IgD-negative memory B cell (primary cell): ENCODE measurements around the gene NTMT2. TPM values are rescaled to one million over a fixed set of nuclear protein-coding genes. Genes with fewer than 3 reads are reported as not detected.

Experiments
- H3K27ac Mint-ChIP-seq, 3 donors: one replicate each; pipeline ENCODE4 v1.8.0; 2020 to 2022; ENCODE audit warnings: mild to moderate bottlenecking in 3 of 3, mixed read lengths in 3 of 3, moderate library complexity in 1 of 3
- H3K27me3 Mint-ChIP-seq: one replicate; pipeline ENCODE4 v1.8.0; 2021; ENCODE audit warnings: mixed read lengths
- H3K36me3 Mint-ChIP-seq: one replicate; pipeline ENCODE4 v1.8.0; 2020; ENCODE audit warnings: mild to moderate bottlenecking, mixed read lengths
- H3K4me1 Mint-ChIP-seq, 3 donors: one replicate each; pipeline ENCODE4 v1.8.0; 2020 to 2022; ENCODE audit warnings: mixed read lengths in 3 of 3, mild to moderate bottlenecking in 1 of 3
- H3K4me3 Mint-ChIP-seq, 4 donors: one replicate each; pipeline ENCODE4 v1.8.0; 2020 to 2022; ENCODE audit warnings: mild to moderate bottlenecking in 4 of 4, mixed read lengths in 4 of 4, moderate library complexity in 3 of 4
- H3K9me3 Mint-ChIP-seq, 3 donors: one replicate each; pipeline ENCODE4 v1.8.0; 2020 to 2021; ENCODE audit warnings: mixed read lengths in 3 of 3, mild to moderate bottlenecking in 1 of 3
- polyA plus RNA-seq: library from polyadenylated mRNA; unstranded; fragments of 300-500 nt; fragmentation: Illumina TruSeq; gene quantifications from one replicate; pipeline ENCODE4 v1.2.3, GENCODE V29; 2021

The NTMT2 gene
- polyA plus RNA-seq, 1 donor from 2014 or later: not detected

GRCh38 chr1:170210142-170210541 is 64.4 kb downstream of the NTMT2 start:
- Mint-ChIP-seq H3K36me3 (peaks cover 1% of the 10 kb centered on the region), H3K4me1 (no peaks in the 10 kb centered on the region), H3K9me3 (peaks cover 2 to 8% (median 4%) of the 10 kb centered on the region in 3 donors), H3K27ac (no peak overlapping the region), H3K27me3 (peaks cover 10% of the 10 kb centered on the region), H3K4me3 (no peak overlapping the region)

- H3K4me1 Mint-ChIP-seq: no peaks in the 10 kb centered on the region
- no peak overlapping the region for H3K27ac Mint-ChIP-seq
- H3K4me3 Mint-ChIP-seq: no peak overlapping the region
- peaks cover 0 to 2% (median 0%) of the 10 kb centered on the region in 3 donors for H3K9me3 Mint-ChIP-seq
- H3K36me3 Mint-ChIP-seq: peaks cover 1% of the 10 kb centered on the region
- H3K27me3 Mint-ChIP-seq: peaks cover 9% of the 10 kb centered on the region
Measured at GRCh38 chr1:170213596-170213995, 67.8 kb downstream of the NTMT2 start.

GRCh38 chr1:170214117-170215032 is 68.6 kb downstream of the NTMT2 start:
- H3K36me3 Mint-ChIP-seq: peaks cover 1% of the 10 kb centered on the region
- no peak overlapping the region for H3K27ac Mint-ChIP-seq
- no peaks in the 10 kb centered on the region for H3K4me1 Mint-ChIP-seq
- H3K4me3 Mint-ChIP-seq: no peak overlapping the region
- H3K27me3 Mint-ChIP-seq: peaks cover 9% of the 10 kb centered on the region
- H3K9me3 Mint-ChIP-seq: peaks cover 0 to 2% (median 0%) of the 10 kb centered on the region in 3 donors

- Mint-ChIP-seq H3K4me3 (no peak overlapping the region), H3K36me3 (no peaks in the 10 kb centered on the region), H3K4me1 (no peaks in the 10 kb centered on the region), H3K9me3 (peaks cover 0 to 2% (median 0%) of the 10 kb centered on the region in 3 donors), H3K27me3 (peaks cover 7% of the 10 kb centered on the region), H3K27ac (no peak overlapping the region)
Measured at GRCh38 chr1:170215072-170215885, 69.5 kb downstream of the NTMT2 start.

GRCh38 chr1:170217517-170218256 is 71.9 kb downstream of the NTMT2 start:
- Mint-ChIP-seq H3K4me3 (no peak overlapping the region), H3K36me3 (no peaks in the 10 kb centered on the region), H3K4me1 (no peaks in the 10 kb centered on the region), H3K27ac (no peak overlapping the region), H3K9me3 (peaks cover 0 to 2% (median 0%) of the 10 kb centered on the region in 3 donors), H3K27me3 (peaks cover 11% of the 10 kb centered on the region)

GRCh38 chr1:170218257-170218650 is 72.5 kb downstream of the NTMT2 start:
- Mint-ChIP-seq H3K27ac (no peak overlapping the region), H3K4me3 (no peak overlapping the region), H3K36me3 (no peaks in the 10 kb centered on the region), H3K4me1 (no peaks in the 10 kb centered on the region), H3K27me3 (peaks cover 11% of the 10 kb centered on the region), H3K9me3 (peaks cover under 1 to 2% (median 2%) of the 10 kb centered on the region in 3 donors)

Other genes with a start within 250 kb of the NTMT2 start
- gene KIFAP3, start 71.3 kb upstream of the NTMT2 start, polyA plus RNA-seq: 5.5 TPM